Activated T-helper 1 cell treated with Interleukin-2 at 50 U/mL for 16 hours (primary cell): Measurements from ENCODE around the gene CIAO2B.
"Not testable (repeated sequence)": the region's sequence is repeated elsewhere in the genome, so short reads cannot be mapped to it uniquely, and the experiment has no call there.

Source experiments
- DNase-seq: peaks from one replicate; pipeline ENCODE4 v3.0.0-alpha.2; 2020; ENCODE audit warnings: low read depth

CIAO2B gene

GRCh38 chr16:66934138-66934838, at the start of gene CIAO2B:
Gene CIAO2B (minus strand): TSS chr16:66934402. CDS start chr16:66934364, 38 bp downstream.
- peak; percentile 82 for DNase-seq

GRCh38 chr16:66983033-66983432, 48.8 kb upstream of the CIAO2B start:
- no peak for DNase-seq

GRCh38 chr16:66979011-66979717, 45.0 kb upstream of the CIAO2B start:
- DNase-seq = no peak

GRCh38 chr16:66977341-66978113, 43.3 kb upstream of the CIAO2B start:
- DNase-seq = peak; percentile 80

DNA sequence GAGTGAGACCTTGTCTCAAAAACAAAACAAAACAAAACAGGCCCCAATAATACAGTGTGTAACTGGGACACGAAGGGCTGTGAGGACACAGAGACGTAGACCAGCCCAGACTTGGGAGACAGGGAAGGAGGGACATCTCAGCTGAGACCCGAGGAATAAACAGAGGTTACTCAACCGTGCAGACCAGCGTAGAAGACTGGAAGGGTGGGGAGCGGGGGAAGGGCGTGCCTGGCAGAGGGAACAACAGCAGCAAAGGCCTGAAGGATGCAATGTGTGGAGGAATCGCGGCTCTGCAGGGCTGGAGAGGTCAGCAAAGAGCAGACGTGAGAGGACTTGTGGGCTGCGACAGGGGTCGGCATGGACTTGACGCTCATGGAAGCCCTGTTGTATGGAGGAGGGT, 42.5 kb upstream of the CIAO2B start:
- DNase-seq = no peak

- DNase-seq = no peak
Measured at GRCh38 chr16:66975302-66975893, 41.2 kb upstream of the CIAO2B start.

- DNase-seq = not testable (repeated sequence)
Measured at GRCh38 chr16:66974932-66975246, 40.7 kb upstream of the CIAO2B start.

DNA sequence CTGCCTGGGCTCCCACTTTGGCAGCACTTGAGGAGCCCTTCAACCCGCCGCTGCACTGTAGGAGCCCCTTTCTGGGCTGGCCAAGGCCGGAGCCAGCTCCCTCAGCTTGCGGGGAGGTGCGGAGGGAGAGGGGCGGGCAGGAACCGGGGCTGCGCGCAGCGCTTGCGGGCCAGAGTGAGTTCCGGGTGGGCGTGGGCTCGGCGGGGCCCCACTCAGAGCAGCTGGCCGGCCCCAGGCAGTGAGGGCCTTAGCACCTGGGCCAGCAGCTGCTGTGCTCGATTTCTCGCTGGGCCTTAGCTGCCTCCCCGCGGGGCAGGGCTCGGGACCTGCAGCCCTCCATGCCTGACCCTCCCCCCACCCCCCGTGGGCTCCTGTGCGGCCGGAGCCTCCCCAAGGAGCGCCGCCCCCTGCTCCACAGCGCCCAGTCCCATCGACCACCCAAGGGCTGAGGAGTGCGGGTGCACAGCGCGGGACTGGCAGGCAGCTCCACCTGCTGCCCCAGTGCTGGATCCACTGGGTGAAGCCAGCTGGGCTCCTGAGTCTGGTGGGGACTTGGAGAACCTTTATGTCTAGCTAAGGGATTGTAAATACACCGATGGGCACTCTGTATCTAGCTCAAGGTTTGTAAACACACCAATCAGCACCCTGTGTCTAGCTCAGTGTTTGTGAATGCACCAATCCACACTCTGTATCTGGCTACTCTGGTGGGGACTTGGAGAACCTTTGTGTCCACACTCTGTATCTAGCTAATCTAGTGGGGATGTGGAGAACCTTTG, 40.1 kb upstream of the CIAO2B start:
- DNase-seq = not testable (repeated sequence)

DNA sequence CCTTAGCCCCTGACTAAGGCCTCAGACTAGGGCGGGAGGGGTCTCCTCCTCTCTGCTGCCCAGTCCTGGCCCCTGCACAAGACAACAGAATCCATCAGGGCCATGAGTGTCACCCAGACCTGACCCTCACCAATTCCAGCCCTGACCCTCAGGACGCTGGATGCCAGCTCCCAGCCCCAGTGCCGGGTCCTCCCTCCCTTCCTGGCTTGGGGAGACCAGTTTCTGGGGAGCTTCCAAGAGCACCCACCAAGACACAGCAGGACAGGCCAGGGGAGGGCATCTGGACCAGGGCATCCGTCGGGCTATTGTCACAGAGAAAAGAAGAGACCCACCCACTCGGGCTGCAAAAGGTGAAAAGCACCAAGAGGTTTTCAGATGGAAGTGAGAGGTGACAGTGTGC, 39.5 kb upstream of the CIAO2B start:
- DNase-seq = no peak

DNA sequence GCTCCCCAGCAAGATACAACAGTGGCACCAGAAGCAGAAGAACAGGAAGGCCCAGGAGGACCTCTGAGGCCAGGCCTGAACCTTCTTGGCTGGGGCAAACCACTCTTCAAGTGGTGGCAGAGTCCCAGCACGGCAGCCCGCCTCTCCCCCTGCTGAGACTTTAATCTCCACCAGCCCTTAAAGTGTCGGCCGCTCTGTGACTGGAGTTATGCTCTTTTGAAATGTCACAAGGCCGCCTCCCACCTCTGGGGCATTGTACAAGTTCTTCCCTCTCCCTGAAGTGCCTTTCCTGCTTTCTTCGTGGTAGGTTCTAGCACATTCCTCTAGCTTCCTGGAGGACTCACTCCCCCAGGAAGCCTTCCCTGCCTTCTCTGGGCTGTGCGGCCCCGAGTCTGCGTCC, 38.8 kb upstream of the CIAO2B start:
- DNase-seq = no peak

DNA sequence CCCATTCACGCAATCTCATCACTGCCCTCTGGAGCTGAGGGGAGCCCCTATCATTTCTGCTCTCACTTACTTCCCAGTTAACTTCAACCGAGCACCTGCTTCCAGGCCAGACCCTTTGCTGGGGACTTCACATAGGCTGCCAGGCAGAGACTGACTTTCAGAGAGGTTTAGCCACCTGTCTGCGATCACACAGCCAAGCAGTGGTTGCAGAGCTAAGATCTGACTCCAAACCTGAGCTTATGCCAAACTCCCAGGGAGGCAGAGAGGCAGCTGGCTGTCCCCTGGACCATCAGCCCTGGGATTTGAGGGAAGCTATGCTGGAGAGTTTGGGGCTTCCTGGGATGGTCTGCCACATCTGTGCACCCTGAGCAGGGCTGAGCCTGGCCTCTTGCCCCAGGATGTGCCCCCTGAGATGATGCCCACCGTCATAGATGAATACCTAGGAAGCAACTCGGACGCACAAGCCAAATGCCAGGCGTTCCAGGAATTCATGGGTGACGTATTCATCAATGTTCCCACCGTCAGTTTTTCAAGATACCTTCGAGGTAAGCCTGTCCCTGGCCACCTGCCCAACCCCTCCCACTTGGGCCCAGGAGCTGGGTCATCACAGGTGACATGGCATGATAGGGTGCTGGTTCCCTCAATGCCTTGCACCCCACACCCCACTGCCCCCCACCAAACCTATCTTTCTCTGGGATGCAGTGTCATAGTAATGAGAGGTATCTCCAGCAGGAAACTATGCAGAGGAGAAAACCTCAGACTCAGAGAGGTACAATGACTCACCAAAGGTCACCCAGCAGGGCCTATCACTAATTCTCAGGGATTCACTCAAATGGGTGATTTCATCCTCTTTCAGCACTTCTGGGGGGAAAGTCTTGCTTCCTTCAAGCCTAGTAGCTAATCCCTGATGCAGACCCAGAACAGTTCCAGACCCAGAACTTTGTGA, 36.8 kb upstream of the CIAO2B start:
- DNase-seq = no peak

DNA sequence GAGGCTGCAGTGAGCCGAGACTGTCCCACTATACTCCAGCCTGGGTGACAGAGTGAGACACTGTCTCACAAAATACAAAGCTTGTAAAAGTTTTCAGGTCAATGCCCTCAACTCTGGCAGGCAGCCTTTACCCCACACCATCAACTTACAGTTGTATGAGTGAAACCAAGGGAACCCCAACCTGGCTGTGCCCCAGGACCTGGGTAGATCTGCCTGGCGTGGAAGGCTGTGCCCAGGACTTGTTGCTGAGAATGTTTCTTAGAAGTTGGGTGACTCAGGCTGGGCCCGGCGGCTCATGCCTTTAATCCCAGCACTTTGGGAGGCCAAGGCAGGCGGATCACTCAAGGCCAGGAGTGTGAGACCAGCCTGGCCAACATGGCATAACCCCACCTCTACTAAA, 34.6 kb upstream of the CIAO2B start:
- DNase-seq = no peak

- no peak for DNase-seq
Measured at GRCh38 chr16:66964049-66964448, 29.8 kb upstream of the CIAO2B start.

- no peak for DNase-seq
Measured at GRCh38 chr16:66961914-66962313, 27.7 kb upstream of the CIAO2B start.

GRCh38 chr16:66961065-66961744, 27.0 kb upstream of the CIAO2B start, which contains the start of gene CES3:
Gene CES3 (plus strand): TSS chr16:66961266. CDS start chr16:66961308, 42 bp downstream.
- DNase-seq = peak; percentile 29

- DNase-seq = no peak
Measured at GRCh38 chr16:66960270-66960669, 26.1 kb upstream of the CIAO2B start.

GRCh38 chr16:66959704-66960161, 25.5 kb upstream of the CIAO2B start:
- DNase-seq = no peak

- no peak for DNase-seq
Measured at GRCh38 chr16:66958857-66959703, 24.9 kb upstream of the CIAO2B start.

DNA sequence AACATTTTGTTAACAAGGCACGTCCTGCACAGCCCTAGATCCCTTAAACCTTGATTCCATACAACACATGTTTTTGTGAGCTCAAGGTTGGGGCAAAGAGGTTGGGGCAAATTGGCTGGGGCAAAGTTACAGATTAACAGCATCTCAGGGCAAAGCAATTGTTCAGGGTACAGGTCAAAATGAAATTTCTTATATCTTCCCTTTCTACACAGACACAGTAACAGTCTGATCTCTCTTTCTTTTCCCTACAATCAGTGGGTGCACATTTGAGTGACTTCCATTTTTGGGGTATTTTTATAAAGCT, 21.9 kb upstream of the CIAO2B start:
- DNase-seq = not testable (repeated sequence)
